SU-DHL-6 (cell line): ENCODE data around the gene FAM98B.

Experiments
- H2AFZ ChIP-seq: fragments of 200-600 bp; sonication (generic); 2 replicates; pipeline ENCODE4 v1.6.1; 2014; ENCODE audit warnings: low read depth, mild to moderate bottlenecking, moderate library complexity, mixed read lengths, antibody characterized with exemption, low read length; ENCODE audit not compliant: severe bottlenecking
- H3F3A ChIP-seq: fragments of 200-600 bp; shearing (Covaris generic); 2 replicates; pipeline ENCODE4 v1.6.0; 2016; ENCODE audit warnings: antibody characterized with exemption, mild to moderate bottlenecking; ENCODE audit not compliant: insufficient read depth
- H3K27ac ChIP-seq: fragments of 200-600 bp; sonication (generic); 2 replicates; pipeline ENCODE4 v1.5.1; 2016; ENCODE audit warnings: low read depth, mild to moderate bottlenecking, low read length, moderate library complexity, mixed read lengths
- H3K27me3 ChIP-seq: fragments of 200-600 bp; sonication (generic), shearing (Covaris generic); 2 replicates; pipeline ENCODE4 v1.6.0; 2014; ENCODE audit warnings: mild to moderate bottlenecking, low read length
- H3K36me3 ChIP-seq: fragments of 200-600 bp; sonication (generic); 2 replicates; pipeline ENCODE4 v1.6.1; 2014; ENCODE audit warnings: mild to moderate bottlenecking, low read length, mixed read lengths
- H3K4me2 ChIP-seq: fragments of 300-600, 200-600 bp; shearing (Covaris generic), sonication (generic); 2 replicates; pipeline ENCODE4 v1.6.0; 2014; ENCODE audit warnings: low read length, low read depth, mild to moderate bottlenecking; ENCODE audit not compliant: poor library complexity, severe bottlenecking
- H3K4me3 ChIP-seq: fragments of 200-600 bp; sonication (generic); 2 replicates; pipeline ENCODE4 v1.5.1; 2014; ENCODE audit warnings: antibody characterized with exemption, low read length, mild to moderate bottlenecking, mixed read lengths; ENCODE audit not compliant: insufficient read depth, poor library complexity, severe bottlenecking
- H3K79me2 ChIP-seq: fragments of 200-600 bp; sonication (generic); 2 replicates; pipeline ENCODE4 v1.6.1; 2014; ENCODE audit warnings: mild to moderate bottlenecking, low read length, moderate library complexity; ENCODE audit not compliant: insufficient read depth
- H3K9ac ChIP-seq: fragments of 200-600 bp; sonication (generic); 2 replicates; pipeline ENCODE4 v1.7.0; 2014; ENCODE audit warnings: mild to moderate bottlenecking, low read length
- H3K9me2 ChIP-seq: fragments of 200-600 bp; sonication (generic); replicated peaks from 2 replicates; pipeline ENCODE4 v1.6.1; 2014; ENCODE audit warnings: low read length; ENCODE audit not compliant: insufficient read depth
- H3K9me3 ChIP-seq: fragments of 200-600 bp; sonication (generic); 2 replicates; pipeline ENCODE4 v1.6.1; 2014; ENCODE audit warnings: low read length, mixed read lengths; ENCODE audit not compliant: insufficient read depth
- H4K20me1 ChIP-seq: fragments of 200-600 bp; sonication (generic); 2 replicates; pipeline ENCODE4 v1.6.1; 2014; ENCODE audit warnings: low read depth, mild to moderate bottlenecking, antibody characterized with exemption, low read length, moderate library complexity, mixed read lengths
- EZH2phosphoT487 ChIP-seq: fragments of 200-600 bp; sonication (generic), shearing (Covaris generic); conservative IDR thresholded peaks from 2 replicates; pipeline ENCODE4 v1.6.1; 2018; ENCODE audit warnings: mild to moderate bottlenecking, antibody characterized with exemption, low read length, moderate library complexity, mixed read lengths
- TF ChIP-seq, protein P1 (sequence below): fragments of 200-600 bp; sonication (generic); IDR thresholded peaks from one replicate; pipeline ENCODE4 v1.5.1; 2017; ENCODE audit warnings: antibody characterized with exemption, mild to moderate bottlenecking, low read length, moderate library complexity; ENCODE audit not compliant: insufficient read depth, poor library complexity, severe bottlenecking

Gene FAM98B

DNA sequence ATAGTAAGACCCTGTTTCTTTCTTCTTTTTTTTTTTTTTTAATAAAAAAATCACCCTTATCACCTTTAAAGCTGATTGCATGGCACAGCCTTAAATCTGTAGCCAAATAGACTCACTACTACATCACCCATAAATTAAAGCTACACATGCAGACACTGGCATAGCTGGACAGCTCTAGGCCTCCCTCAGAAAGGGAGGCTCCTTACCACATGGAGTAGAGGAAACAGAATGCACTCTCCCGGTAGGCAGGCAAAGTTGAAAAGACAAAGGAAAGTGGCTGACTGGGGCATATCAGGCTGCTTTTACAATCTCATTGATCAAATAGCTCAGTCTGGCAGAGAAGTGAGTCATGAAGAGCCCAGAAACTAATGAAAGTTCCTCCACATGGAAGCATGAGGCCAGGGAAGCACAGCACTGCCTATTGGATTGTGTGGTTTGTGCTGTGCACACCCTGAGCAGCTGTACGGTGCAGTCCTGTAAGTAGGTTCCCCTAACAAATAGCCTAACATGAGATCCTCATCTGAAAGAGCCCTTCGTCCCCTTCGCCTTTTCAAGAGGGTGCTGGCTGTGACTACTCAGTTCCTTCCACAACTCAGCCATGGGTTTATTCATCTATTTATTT lies 32.7 kb upstream of the FAM98B start:
- H4K20me1 ChIP-seq, result no peaks in the 10 kb centered on the region
- H3F3A ChIP-seq, result no peaks in the 10 kb centered on the region
- no peak overlapping the region for H3K9ac ChIP-seq
- H3K27ac ChIP-seq, result no peak overlapping the region
- H3K4me3 ChIP-seq, result no peak overlapping the region
- H3K36me3 ChIP-seq, result no peaks in the 10 kb centered on the region
- H3K9me3 ChIP-seq, result no peaks in the 10 kb centered on the region
- H3K79me2 ChIP-seq, result no peaks in the 10 kb centered on the region
- H3K27me3 ChIP-seq, result no peaks in the 10 kb centered on the region; the same call in 1 of the 2 replicates
- no peaks in the 10 kb centered on the region for H3K9me2 ChIP-seq
- no peak overlapping the region for H2AFZ ChIP-seq
- H3K4me2 ChIP-seq, result no peak overlapping the region
- no peak for TF ChIP-seq EZH2phosphoT487
- TF ChIP-seq, protein P1, sequence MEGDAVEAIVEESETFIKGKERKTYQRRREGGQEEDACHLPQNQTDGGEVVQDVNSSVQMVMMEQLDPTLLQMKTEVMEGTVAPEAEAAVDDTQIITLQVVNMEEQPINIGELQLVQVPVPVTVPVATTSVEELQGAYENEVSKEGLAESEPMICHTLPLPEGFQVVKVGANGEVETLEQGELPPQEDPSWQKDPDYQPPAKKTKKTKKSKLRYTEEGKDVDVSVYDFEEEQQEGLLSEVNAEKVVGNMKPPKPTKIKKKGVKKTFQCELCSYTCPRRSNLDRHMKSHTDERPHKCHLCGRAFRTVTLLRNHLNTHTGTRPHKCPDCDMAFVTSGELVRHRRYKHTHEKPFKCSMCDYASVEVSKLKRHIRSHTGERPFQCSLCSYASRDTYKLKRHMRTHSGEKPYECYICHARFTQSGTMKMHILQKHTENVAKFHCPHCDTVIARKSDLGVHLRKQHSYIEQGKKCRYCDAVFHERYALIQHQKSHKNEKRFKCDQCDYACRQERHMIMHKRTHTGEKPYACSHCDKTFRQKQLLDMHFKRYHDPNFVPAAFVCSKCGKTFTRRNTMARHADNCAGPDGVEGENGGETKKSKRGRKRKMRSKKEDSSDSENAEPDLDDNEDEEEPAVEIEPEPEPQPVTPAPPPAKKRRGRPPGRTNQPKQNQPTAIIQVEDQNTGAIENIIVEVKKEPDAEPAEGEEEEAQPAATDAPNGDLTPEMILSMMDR, result no peak

DNA sequence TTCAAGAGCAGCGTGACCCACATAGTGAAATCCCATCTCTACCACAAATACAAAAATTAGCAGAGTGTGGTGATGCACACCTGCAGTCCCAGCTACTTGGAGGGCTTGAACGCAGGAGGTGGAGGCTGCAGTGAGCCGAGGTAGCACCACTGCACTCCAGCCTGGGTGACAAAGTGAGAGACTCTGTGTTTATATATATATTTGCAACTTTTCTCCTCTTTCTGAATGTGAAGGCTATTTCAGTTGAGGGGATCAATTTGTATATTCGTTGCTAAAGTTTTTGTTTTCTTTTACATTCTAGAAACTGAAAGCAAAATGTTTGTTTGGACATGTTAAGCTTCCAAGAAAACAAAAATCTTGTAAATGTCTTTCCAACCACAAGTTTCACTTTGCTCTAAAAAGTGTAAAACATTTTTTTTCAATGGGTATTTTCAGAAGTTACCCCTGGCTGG lies 29.8 kb upstream of the FAM98B start:
- H3K27ac ChIP-seq, result no peak overlapping the region
- TF ChIP-seq, protein P1, result no peak
- no peak for TF ChIP-seq EZH2phosphoT487
- no peaks in the 10 kb centered on the region for H3K27me3 ChIP-seq
- no peak overlapping the region for H3K4me3 ChIP-seq
- no peaks in the 10 kb centered on the region for H3K79me2 ChIP-seq
- H3K4me2 ChIP-seq, result no peak overlapping the region
- H3K9me2 ChIP-seq, result no peaks in the 10 kb centered on the region
- no peak overlapping the region for H3K9ac ChIP-seq
- H4K20me1 ChIP-seq, result no peaks in the 10 kb centered on the region
- H3K9me3 ChIP-seq, result no peaks in the 10 kb centered on the region
- H2AFZ ChIP-seq, result no peak overlapping the region
- H3F3A ChIP-seq, result no peaks in the 10 kb centered on the region
- no peaks in the 10 kb centered on the region for H3K36me3 ChIP-seq

DNA sequence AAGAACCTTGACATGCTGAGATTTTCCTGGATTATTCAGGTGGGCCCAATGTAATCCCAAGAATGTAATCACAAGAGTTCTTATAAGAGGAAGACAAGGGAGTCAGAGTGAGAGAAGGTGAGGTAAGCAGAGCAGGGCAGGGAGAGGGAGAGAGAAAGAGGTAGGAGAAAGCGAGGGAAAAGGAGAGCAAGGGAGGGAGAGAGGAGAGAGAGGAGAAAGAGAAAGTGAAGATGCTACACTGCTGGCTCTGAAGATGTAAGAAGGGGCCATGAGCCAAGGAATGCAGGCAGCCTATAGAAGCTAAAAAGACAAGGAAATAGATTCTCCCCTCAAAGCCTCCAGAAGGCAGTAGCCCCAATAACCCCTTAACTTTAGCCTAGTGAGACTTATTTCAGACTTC lies 28.7 kb upstream of the FAM98B start:
- H4K20me1 ChIP-seq, result no peaks in the 10 kb centered on the region
- H3F3A ChIP-seq, result no peaks in the 10 kb centered on the region
- no peak overlapping the region for H3K9ac ChIP-seq
- H3K27me3 ChIP-seq, result no peaks in the 10 kb centered on the region
- no peak overlapping the region for H3K4me2 ChIP-seq
- H3K4me3 ChIP-seq, result no peak overlapping the region
- no peak overlapping the region for H3K27ac ChIP-seq
- H2AFZ ChIP-seq, result no peak overlapping the region
- TF ChIP-seq, protein P1, result no peak
- no peak for TF ChIP-seq EZH2phosphoT487
- H3K9me2 ChIP-seq, result no peaks in the 10 kb centered on the region
- no peaks in the 10 kb centered on the region for H3K36me3 ChIP-seq
- H3K79me2 ChIP-seq, result no peaks in the 10 kb centered on the region
- H3K9me3 ChIP-seq, result no peaks in the 10 kb centered on the region
